Stimulated activated naive CD8-positive, alpha-beta T cell treated with anti-CD3 and anti-CD28 coated beads, Interleukin-15, amount 100 ng/mL, for 72 hours (primary cell): Measurements from ENCODE around the gene AP2A2.

ENCODE experiments used
- ATAC-seq: fragments of 150-1000 bp; cut with Tn5 transposase; 2 replicates; pipeline ENCODE4 v1.10.0; 2021; ENCODE audit warnings: mild to moderate bottlenecking, moderate library complexity
- DNase-seq, 2 donors: peaks; one replicate each; pipeline ENCODE4 v3.0.0; 2021 to 2022
- H3K27ac Mint-ChIP-seq, 2 donors: one replicate each; pipeline ENCODE4 v1.8.0; 2022; ENCODE audit warnings: mild to moderate bottlenecking in 2 of 2, mixed read lengths in 2 of 2, moderate library complexity in 2 of 2
- H3K27me3 Mint-ChIP-seq: one replicate; pipeline ENCODE4 v1.8.0; 2022; ENCODE audit warnings: mixed read lengths
- H3K4me1 Mint-ChIP-seq: one replicate; pipeline ENCODE4 v1.8.0; 2022; ENCODE audit warnings: mild to moderate bottlenecking, mixed read lengths
- H3K4me3 Mint-ChIP-seq, 2 donors: one replicate each; pipeline ENCODE4 v1.8.0; 2022; ENCODE audit warnings: mild to moderate bottlenecking in 2 of 2, mixed read lengths in 2 of 2, moderate library complexity in 1 of 2
- H3K9me3 Mint-ChIP-seq, 2 donors: one replicate each; pipeline ENCODE4 v1.8.0; 2022; ENCODE audit warnings: mixed read lengths in 2 of 2

AP2A2 gene

GRCh38 chr11:894575-895201 is 31.0 kb upstream of the AP2A2 start:
- Mint-ChIP-seq H3K4me3 (no peak overlapping the region), H3K27ac (peak overlapping the region in 1 of 2 donors; percentile 76), H3K9me3 (no peaks in the 10 kb centered on the region), H3K4me1 (no peaks in the 10 kb centered on the region), H3K27me3 (no peaks in the 10 kb centered on the region)
- ATAC-seq (peak; percentile 16), DNase-seq (no peak)

DNA sequence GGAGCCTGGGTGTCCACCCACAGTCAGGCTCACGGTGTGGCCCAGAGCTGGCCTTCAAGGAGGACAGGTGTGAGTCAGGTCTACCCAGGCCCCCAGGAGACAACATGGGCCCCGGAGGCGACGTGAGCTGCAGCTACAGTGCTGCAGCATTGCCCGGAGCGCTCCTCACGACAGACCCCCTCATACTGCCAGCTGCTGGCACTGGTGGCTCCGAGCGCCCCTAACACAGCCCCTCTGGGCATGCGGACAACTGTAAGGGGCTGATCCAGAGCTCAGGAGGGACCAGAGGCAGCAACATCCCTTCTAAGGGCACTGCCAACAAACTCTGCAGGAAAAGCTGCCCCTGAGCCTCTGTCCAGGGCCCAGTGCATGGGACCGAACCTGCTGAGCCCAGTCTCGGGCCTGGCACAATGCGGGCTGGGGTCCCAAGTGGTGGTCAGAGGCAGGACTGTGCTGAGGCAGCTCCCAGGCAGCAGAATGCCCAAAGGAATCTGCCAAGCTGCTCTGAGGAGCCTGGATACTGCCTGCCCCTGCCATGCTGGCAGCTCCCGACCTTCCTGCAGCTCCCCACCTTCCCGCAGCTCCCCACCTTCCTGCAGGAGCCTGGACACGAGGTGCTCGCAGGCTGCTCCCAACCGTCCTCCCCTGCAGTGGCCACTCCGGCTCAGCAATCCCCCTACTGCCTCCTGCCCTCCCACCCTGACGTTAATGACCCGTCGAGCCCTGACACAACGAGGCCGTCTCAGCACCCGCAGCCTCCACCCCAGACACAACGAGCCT is 30.1 kb upstream of the AP2A2 start:
- DNase-seq (no peak), ATAC-seq (no peak)
- H3K4me1 Mint-ChIP-seq: no peaks in the 10 kb centered on the region
- H3K27me3 Mint-ChIP-seq: no peaks in the 10 kb centered on the region
- H3K4me3 Mint-ChIP-seq: no peak overlapping the region
- peak overlapping the region in 1 of 2 donors; percentile 76 for H3K27ac Mint-ChIP-seq
- H3K9me3 Mint-ChIP-seq: no peaks in the 10 kb centered on the region

DNA sequence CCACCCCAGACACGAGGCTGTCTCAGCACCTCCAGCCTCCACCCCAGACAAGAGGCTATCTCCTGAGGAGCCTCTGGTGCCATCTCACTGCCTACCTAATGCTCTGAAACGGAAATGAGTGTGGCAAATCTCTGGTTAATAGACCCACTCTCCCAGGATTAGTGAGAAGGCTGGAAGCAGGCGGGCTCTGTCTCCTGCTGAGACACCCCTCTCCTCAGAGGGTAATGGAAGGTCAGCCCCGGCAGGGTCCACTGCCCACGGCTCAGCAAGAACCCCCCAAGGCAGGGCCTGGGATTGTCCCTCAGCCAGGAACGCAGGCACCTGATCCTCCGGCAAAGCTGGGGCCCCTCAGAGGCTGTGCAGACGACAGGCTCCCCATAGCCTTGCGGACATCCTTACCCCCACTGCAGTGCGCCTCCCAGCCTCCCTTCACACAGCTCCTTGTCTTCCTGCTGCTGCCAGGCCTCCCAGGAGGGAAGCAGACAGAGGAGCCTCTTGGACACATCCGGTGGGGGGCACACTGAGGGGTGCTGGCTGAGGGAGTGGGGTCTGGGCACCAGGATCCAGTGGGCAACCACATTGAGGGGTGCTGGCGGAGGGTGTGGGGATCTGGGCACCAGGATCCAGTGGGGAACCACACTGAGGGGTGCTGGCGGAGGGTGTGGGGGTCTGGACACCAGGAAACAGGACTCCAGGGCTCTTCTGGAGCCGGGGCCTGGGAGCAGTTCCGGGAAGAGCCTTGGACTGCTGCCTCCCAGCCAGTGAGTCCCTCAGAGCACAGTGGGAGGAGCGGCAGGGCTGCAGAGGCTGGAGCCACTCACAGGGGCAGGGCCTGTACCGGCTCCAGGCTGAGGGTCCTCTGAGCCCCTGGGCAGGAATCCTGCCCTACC is 28.2 kb upstream of the AP2A2 start:
- Mint-ChIP-seq H3K27ac (peak overlapping the region in 1 of 2 donors; percentile 42), H3K9me3 (no peaks in the 10 kb centered on the region), H3K27me3 (no peaks in the 10 kb centered on the region), H3K4me3 (no peak overlapping the region), H3K4me1 (no peaks in the 10 kb centered on the region)
- DNase-seq (no peak), ATAC-seq (peak; percentile 17)

GRCh38 chr11:898143-898511 is 27.5 kb upstream of the AP2A2 start:
- DNase-seq (no peak), ATAC-seq (peak; percentile 34)

DNA sequence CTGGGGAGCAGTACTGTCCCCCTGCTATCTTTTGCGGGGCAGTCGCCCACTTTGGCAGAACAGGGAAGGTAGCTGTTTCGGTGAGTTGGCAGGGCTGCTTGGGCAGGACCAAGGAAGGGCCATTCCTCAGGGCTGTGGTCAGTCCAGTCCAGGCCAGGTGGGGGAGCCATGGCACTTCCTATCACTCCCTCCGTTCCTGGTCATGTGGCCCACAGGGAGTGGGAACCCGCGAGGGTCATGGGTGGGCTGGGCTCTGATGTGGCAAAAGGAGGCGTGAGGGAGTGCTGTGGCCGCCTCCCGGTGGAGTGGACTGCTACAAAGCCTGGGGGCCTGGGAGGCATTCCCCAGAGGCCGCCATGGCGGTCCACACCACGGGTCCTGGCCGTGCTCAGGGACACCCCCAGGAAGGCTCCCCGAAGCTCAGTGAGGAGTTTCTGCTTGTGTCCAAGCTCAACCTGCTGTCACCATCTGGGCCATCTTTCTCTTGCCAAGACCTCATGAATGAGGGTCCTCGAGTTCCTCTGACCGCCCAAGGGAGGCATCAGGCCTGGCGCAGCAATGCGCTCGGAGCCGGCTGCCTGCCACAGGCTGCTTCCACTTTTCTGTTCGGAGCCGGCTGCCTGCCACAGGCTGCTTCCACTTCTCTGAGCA is 27.0 kb upstream of the AP2A2 start:
- H3K9me3 Mint-ChIP-seq: no peaks in the 10 kb centered on the region
- no peak for ATAC-seq

More at GRCh38 chr11:898143-898511, 27.5 kb upstream of the AP2A2 start:
- no peaks in the 10 kb centered on the region for H3K9me3 Mint-ChIP-seq
- no peaks in the 10 kb centered on the region for H3K27me3 Mint-ChIP-seq
- H3K27ac Mint-ChIP-seq: no peak overlapping the region
- H3K4me1 Mint-ChIP-seq: no peaks in the 10 kb centered on the region
- H3K4me3 Mint-ChIP-seq: no peak overlapping the region

GRCh38 chr11:899724-900123 is 25.9 kb upstream of the AP2A2 start:
- Mint-ChIP-seq H3K4me1 (no peaks in the 10 kb centered on the region), H3K27ac (no peak overlapping the region), H3K27me3 (no peaks in the 10 kb centered on the region), H3K4me3 (no peak overlapping the region), H3K9me3 (no peaks in the 10 kb centered on the region)
- ATAC-seq (no peak), DNase-seq (no peak)

More for the DNA sequence above, 27.0 kb upstream of the AP2A2 start:
- Mint-ChIP-seq H3K4me3 (no peak overlapping the region), H3K27me3 (no peaks in the 10 kb centered on the region), H3K27ac (peak overlapping the region in 1 of 2 donors; percentile 71), H3K4me1 (no peaks in the 10 kb centered on the region)
- DNase-seq: no peak

GRCh38 chr11:900545-900944 is 25.1 kb upstream of the AP2A2 start:
- no peaks in the 10 kb centered on the region for H3K4me1 Mint-ChIP-seq
- no peak for ATAC-seq
- H3K27me3 Mint-ChIP-seq: no peaks in the 10 kb centered on the region
- no peaks in the 10 kb centered on the region for H3K9me3 Mint-ChIP-seq
- DNase-seq: no peak
- no peak overlapping the region for H3K27ac Mint-ChIP-seq
- no peak overlapping the region for H3K4me3 Mint-ChIP-seq

DNA sequence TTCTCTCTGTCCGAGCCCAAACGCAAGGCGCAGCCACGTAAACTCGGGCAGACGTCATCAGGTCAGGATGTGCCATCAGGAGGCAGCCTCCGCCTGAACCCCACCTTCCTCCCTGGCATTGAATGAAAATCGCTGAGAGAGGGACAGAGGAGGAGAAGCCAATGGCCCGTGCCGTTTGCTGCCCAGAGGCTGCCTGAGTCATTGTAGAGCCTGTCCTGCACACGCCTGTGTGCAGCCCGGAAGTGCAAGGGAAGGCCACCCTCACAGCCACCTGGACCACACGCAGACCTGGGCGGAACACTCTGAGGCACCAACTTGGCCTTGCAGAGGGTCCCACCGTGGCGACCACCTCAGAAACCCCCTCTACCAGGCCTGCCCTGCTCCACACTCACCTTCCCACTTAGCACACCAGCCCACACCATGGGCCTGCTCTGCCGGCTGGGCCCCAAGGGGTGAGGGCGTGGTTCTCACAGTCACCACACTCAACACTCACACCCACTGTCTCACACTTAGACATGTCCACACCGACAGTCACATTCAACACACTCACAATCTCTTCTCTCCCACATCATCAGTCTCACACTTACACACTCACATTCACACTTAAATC is 24.1 kb upstream of the AP2A2 start:
- no peak overlapping the region for H3K4me3 Mint-ChIP-seq
- H3K9me3 Mint-ChIP-seq: no peaks in the 10 kb centered on the region
- no peak for ATAC-seq
- no peak for DNase-seq
- no peak overlapping the region for H3K27ac Mint-ChIP-seq
- no peaks in the 10 kb centered on the region for H3K27me3 Mint-ChIP-seq
- H3K4me1 Mint-ChIP-seq: no peaks in the 10 kb centered on the region

DNA sequence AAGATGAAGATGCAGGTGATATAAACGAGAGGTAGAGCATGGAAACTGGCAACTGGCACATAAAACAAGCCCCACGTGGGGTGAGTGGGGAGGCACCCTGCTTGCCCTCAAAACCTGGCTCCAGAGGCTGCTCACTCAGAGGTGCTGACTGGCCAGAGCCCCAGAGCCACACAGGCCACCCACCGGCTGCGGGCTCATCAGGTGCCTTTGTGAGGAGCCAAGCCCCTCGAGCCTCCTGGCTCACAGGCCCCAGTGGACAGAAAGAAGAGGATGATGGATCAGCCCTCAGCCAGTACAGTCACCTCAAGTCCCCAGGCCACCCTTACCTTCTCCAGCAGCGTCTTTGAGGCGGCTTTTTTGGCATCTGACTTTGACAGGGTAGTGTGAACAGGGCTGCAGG is 21.3 kb upstream of the AP2A2 start:
- peaks cover 19% of the 10 kb centered on the region for H3K4me1 Mint-ChIP-seq
- H3K27ac Mint-ChIP-seq: peak overlapping the region in 1 of 2 donors; percentile 70
- no peak overlapping the region for H3K4me3 Mint-ChIP-seq
- DNase-seq: no peak
- no peak for ATAC-seq
- no peaks in the 10 kb centered on the region for H3K9me3 Mint-ChIP-seq
- no peaks in the 10 kb centered on the region for H3K27me3 Mint-ChIP-seq

- no peak overlapping the region for H3K4me3 Mint-ChIP-seq
- no peaks in the 10 kb centered on the region for H3K9me3 Mint-ChIP-seq
- no peaks in the 10 kb centered on the region for H3K27me3 Mint-ChIP-seq
- peaks cover 24% of the 10 kb centered on the region for H3K4me1 Mint-ChIP-seq
- DNase-seq: no peak
- ATAC-seq: no peak
- no peak overlapping the region for H3K27ac Mint-ChIP-seq
These were observed 19.7 kb upstream of the AP2A2 start for GRCh38 chr11:905952-906351.

GRCh38 chr11:907668-908067 is 18.0 kb upstream of the AP2A2 start:
- no peaks in the 10 kb centered on the region for H3K27me3 Mint-ChIP-seq
- H3K27ac Mint-ChIP-seq: no peak overlapping the region
- no peaks in the 10 kb centered on the region for H3K9me3 Mint-ChIP-seq
- H3K4me1 Mint-ChIP-seq: peaks cover 35% of the 10 kb centered on the region
- DNase-seq: no peak
- no peak for ATAC-seq
- H3K4me3 Mint-ChIP-seq: no peak overlapping the region

GRCh38 chr11:908273-908672 is 17.4 kb upstream of the AP2A2 start:
- Mint-ChIP-seq H3K9me3 (no peaks in the 10 kb centered on the region), H3K27me3 (no peaks in the 10 kb centered on the region), H3K27ac (no peak overlapping the region), H3K4me1 (peaks cover 35% of the 10 kb centered on the region), H3K4me3 (no peak overlapping the region)
- DNase-seq (no peak), ATAC-seq (no peak)

DNA sequence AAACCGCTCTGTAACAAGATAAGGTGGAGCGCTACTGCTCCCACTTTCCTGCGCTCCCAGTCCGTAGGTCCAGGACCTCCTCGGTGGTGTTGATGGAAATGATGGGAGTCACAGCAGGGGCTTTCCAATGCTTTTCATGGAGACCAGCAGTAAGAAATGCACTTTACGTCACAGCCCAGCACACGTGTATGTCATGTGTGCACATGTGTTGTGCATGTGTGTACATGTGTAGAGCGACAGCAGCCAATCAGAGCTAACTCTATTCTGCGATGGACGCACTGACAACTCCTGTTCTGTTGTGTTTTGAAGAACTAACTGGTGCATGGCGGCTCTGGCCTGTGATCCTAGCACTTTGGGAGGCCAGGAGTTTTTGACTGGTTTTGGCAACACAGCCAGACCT is 16.3 kb upstream of the AP2A2 start:
- no peaks in the 10 kb centered on the region for H3K27me3 Mint-ChIP-seq
- DNase-seq: no peak
- H3K9me3 Mint-ChIP-seq: no peaks in the 10 kb centered on the region
- no peak for ATAC-seq
- H3K4me3 Mint-ChIP-seq: peak overlapping the region; percentile 88 to 98
- peaks cover 35% of the 10 kb centered on the region for H3K4me1 Mint-ChIP-seq
- H3K27ac Mint-ChIP-seq: no peak overlapping the region

DNA sequence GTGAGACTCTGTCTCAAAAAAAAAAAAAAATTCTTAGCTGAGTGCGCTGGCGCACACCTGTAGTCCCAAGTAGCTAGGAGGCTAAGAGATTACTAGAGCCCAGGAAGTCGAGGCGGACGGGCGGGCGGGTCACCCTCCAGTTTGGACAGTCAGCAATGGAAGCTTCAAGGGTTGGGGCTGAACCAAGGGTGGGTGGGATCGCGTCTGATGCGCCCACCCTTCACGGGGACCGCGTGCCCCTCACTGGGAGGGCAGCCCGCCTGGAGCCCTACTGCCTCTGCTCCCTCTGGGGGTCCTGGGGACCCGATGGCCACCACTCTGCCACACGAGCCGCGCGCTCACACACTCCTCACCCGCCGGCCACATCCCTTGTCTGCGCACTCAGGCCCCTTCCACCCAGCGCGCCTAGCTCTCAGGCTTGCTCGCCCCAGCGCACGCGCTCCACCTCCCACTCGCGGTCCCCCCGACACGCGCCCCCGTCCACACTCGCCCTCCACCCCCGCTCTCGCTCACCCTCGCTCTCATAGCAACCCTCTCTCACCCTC is 15.6 kb upstream of the AP2A2 start:
- peaks cover 35% of the 10 kb centered on the region for H3K4me1 Mint-ChIP-seq
- H3K27ac Mint-ChIP-seq: peak overlapping the region; percentile 63 to 85
- peak; percentile 45 for ATAC-seq
- H3K27me3 Mint-ChIP-seq: no peaks in the 10 kb centered on the region
- no peaks in the 10 kb centered on the region for H3K9me3 Mint-ChIP-seq
- no peak for DNase-seq
- H3K4me3 Mint-ChIP-seq: peak overlapping the region; percentile 88 to 98

- Mint-ChIP-seq H3K27me3 (no peaks in the 10 kb centered on the region), H3K4me3 (peak within 1 kb of the TSS; percentile 94 to 98), H3K4me1 (peaks cover 35% of the 10 kb centered on the region), H3K9me3 (no peaks in the 10 kb centered on the region), H3K27ac (peak within 1 kb of the TSS; percentile 85 to 92)
- peak; percentile 85 to 86 for DNase-seq
- ATAC-seq: peak; percentile 96
These were observed 15.1 kb upstream of the AP2A2 start, which contains the start of gene CHID1 for GRCh38 chr11:910589-911030. Gene CHID1 (minus strand): TSS chr11:910810. CDS start chr11:904816, 5,994 bp downstream.
